Natural killer cell (primary cell): ENCODE data around the gene MAP7D3. TPM values are rescaled to one million over a fixed set of nuclear protein-coding genes. Genes with fewer than 3 reads are reported as not detected.
"Not testable (repeated sequence)": the region's sequence is repeated elsewhere in the genome, so short reads cannot be mapped to it uniquely, and the experiment has no call there.

Experiments
- ATAC-seq, 3 donors: fragments of 150-1000 bp in 2 of 3; fragments of 200-7000 bp in 1 of 3; cut with Tn5 transposase; 1 replicate in 1 of 3; 2 replicates in 2 of 3; pipeline ENCODE4 v1.10.0; 2021; ENCODE audit warnings: mild to moderate bottlenecking in 2 of 3, moderate library complexity in 2 of 3
- DNase-seq, 2 donors: peaks; one replicate each; pipeline versions ENCODE4 v3.0.0 to v3.0.0-alpha.2; 2013 to 2021; ENCODE audit warnings: mixed read lengths in 1 of 2
- H3K27ac ChIP-seq: one replicate; pipeline ENCODE4 v1.5.1; 2013; ENCODE audit warnings: mild to moderate bottlenecking, low read length
- H3K27me3 ChIP-seq: one replicate; pipeline ENCODE4 v1.6.1; 2013; ENCODE audit warnings: low read length; ENCODE audit not compliant: control insufficient read depth, insufficient read depth
- H3K36me3 ChIP-seq: one replicate; pipeline ENCODE4 v1.6.1; 2013; ENCODE audit warnings: low read length; ENCODE audit not compliant: control insufficient read depth, insufficient read depth
- H3K4me1 ChIP-seq: one replicate; pipeline ENCODE4 v1.6.1; 2013; ENCODE audit warnings: low read length; ENCODE audit not compliant: control insufficient read depth, insufficient read depth
- H3K4me3 ChIP-seq: one replicate; pipeline ENCODE4 v1.5.1; 2013; ENCODE audit warnings: low read length
- H3K9me3 ChIP-seq: one replicate; pipeline ENCODE4 v1.6.1; 2013; ENCODE audit warnings: low read length; ENCODE audit not compliant: control insufficient read depth, insufficient read depth
- H3K27ac Mint-ChIP-seq, 2 donors: one replicate each; pipeline ENCODE4 v1.8.0; 2022; ENCODE audit warnings: mild to moderate bottlenecking in 2 of 2, mixed read lengths in 2 of 2, moderate library complexity in 1 of 2
- H3K27me3 Mint-ChIP-seq, 2 donors: one replicate each; pipeline ENCODE4 v1.8.0; 2022; ENCODE audit warnings: low read depth in 2 of 2, mixed read lengths in 2 of 2
- H3K36me3 Mint-ChIP-seq: one replicate; pipeline ENCODE4 v1.8.0; 2022; ENCODE audit warnings: mixed read lengths
- H3K4me1 Mint-ChIP-seq, 2 donors: one replicate each; pipeline ENCODE4 v1.8.0; 2022; ENCODE audit warnings: mixed read lengths in 2 of 2
- H3K4me3 Mint-ChIP-seq: one replicate; pipeline ENCODE4 v1.8.0; 2022; ENCODE audit warnings: mild to moderate bottlenecking, moderate library complexity, mixed read lengths
- H3K9me3 Mint-ChIP-seq, 2 donors: one replicate each; pipeline ENCODE4 v1.8.0; 2022; ENCODE audit warnings: mixed read lengths in 2 of 2
- WGBS: methylation state at CpG from one replicate; pipeline ENCODE4 v1.1.7; 2013; ENCODE audit warnings: missing lambda C conversion rate; ENCODE audit not compliant: insufficient coverage; 5-methylcytosine and 5-hydroxymethylcytosine counted together
- intact Hi-C: fragments of 100-400 bp; cut with micrococcal nuclease; formaldehyde crosslinking; loops from one replicate; pipeline ENCODE4 v1.14.2; 2022
- total RNA-seq, 4 donors: library from RNA; stranded (reverse); fragments of 120-200 nt in 1 of 4; gene quantifications; one replicate each; pipeline versions ENCODE4 v1.2.3 to v1.2.4, GENCODE V29; 2013 to 2022
- TF ChIP-seq, protein P1 (sequence below): fragments of 200-600 bp; IDR thresholded peaks from one replicate; pipeline ENCODE4 v1.8.0; 2022; ENCODE audit warnings: antibody characterized with exemption

Gene MAP7D3, protein sequence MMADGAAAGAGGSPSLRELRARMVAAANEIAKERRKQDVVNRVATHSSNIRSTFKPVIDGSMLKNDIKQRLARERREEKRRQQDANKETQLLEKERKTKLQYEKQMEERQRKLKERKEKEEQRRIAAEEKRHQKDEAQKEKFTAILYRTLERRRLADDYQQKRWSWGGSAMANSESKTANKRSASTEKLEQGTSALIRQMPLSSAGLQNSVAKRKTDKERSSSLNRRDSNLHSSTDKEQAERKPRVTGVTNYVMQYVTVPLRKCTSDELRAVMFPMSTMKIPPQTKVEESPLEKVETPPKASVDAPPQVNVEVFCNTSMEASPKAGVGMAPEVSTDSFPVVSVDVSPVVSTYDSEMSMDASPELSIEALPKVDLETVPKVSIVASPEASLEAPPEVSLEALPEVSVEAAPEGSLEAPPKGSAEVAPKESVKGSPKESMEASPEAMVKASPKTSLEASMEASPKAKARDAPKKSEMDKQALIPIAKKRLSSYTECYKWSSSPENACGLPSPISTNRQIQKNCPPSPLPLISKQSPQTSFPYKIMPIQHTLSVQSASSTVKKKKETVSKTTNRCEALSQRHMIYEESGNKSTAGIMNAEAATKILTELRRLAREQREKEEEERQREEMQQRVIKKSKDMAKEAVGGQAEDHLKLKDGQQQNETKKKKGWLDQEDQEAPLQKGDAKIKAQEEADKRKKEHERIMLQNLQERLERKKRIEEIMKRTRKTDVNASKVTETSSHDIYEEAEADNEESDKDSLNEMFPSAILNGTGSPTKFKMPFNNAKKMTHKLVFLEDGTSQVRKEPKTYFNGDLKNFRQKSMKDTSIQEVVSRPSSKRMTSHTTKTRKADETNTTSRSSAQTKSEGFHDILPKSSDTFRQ
- 1 to 10 TPM; 5.6 to 6.1 (median 5.7) TPM for total RNA-seq
- 14.8 TPM for total RNA-seq (2013)

DNA sequence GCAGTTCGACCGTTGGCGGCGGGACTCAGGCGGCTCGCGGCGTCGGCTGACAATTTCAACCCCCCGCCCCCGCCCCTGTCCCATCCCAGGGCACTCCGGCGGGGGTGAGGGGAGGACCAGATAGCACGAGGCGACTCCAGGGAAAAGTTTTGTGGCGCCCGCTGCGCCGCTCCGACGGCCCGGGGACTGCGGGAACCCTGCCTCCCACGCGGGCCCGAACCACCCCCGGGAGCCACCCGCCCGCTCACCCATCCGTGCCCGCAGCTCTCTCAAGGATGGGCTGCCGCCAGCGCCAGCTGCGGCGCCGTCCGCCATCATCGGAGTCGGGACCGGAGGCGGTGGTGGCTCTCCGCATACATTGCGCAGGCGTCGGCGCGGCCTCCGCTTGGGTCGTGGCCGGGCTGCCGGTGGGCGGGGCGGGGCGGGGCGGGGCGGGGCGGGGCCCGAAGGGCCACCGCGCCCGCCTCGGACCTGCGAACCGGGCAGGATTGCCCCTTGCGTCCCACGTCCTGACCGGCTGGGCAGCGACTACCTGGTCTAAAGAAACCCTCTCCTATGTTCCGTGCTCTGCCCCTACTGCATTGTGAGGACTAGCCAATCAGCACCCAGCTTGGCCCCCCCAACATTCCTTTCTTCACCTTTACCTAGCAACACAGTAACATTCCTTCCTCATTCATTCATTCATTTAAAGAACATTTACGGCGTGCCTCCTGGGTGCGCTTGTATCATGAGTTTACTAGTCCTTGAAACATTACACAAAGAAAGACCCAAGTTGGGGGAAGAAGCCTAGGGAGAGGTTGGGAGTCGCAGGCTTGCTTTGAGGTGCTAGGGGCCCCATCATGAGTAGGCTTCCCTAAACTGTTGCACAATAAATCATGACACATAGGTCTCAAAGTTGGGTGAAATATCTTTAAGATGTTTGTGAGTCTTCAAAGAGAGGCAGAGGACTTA lies at the start of gene MAP7D3:
Gene MAP7D3 (minus strand): TSS at position 360 of the 951 bp plus-strand sequence. CDS start 42 bp downstream, at position 318.
- no peaks in the 10 kb centered on the region for H3K27me3 Mint-ChIP-seq
- Histone ChIP-seq H3K27me3 (no peaks in the 10 kb centered on the region), H3K27ac (peak within 1 kb of the TSS; percentile 30), H3K36me3 (no peaks in the 10 kb centered on the region), H3K9me3 (no peaks in the 10 kb centered on the region), H3K4me3 (peak within 1 kb of the TSS; percentile 59), H3K4me1 (peaks cover 10% of the 10 kb centered on the region)
- peak within 1 kb of the TSS; percentile 89 for H3K4me3 Mint-ChIP-seq
- no peaks in the 10 kb centered on the region for H3K36me3 Mint-ChIP-seq
- ATAC-seq (peak; percentile 92 to 95 (median 92)), DNase-seq (peak; percentile 55 to 85)
- peak within 1 kb of the TSS in 1 of 2 donors; percentile 82 for H3K27ac Mint-ChIP-seq
- H3K9me3 Mint-ChIP-seq: no peaks in the 10 kb centered on the region
- TF ChIP-seq, protein P1, sequence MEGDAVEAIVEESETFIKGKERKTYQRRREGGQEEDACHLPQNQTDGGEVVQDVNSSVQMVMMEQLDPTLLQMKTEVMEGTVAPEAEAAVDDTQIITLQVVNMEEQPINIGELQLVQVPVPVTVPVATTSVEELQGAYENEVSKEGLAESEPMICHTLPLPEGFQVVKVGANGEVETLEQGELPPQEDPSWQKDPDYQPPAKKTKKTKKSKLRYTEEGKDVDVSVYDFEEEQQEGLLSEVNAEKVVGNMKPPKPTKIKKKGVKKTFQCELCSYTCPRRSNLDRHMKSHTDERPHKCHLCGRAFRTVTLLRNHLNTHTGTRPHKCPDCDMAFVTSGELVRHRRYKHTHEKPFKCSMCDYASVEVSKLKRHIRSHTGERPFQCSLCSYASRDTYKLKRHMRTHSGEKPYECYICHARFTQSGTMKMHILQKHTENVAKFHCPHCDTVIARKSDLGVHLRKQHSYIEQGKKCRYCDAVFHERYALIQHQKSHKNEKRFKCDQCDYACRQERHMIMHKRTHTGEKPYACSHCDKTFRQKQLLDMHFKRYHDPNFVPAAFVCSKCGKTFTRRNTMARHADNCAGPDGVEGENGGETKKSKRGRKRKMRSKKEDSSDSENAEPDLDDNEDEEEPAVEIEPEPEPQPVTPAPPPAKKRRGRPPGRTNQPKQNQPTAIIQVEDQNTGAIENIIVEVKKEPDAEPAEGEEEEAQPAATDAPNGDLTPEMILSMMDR: no peak
- under 1% methylated on average over 69 of the region's 73 CpGs for WGBS
- intact Hi-C loops: no loop called here
- H3K4me1 Mint-ChIP-seq: peaks cover 5% of the 10 kb centered on the region in 2 donors

DNA sequence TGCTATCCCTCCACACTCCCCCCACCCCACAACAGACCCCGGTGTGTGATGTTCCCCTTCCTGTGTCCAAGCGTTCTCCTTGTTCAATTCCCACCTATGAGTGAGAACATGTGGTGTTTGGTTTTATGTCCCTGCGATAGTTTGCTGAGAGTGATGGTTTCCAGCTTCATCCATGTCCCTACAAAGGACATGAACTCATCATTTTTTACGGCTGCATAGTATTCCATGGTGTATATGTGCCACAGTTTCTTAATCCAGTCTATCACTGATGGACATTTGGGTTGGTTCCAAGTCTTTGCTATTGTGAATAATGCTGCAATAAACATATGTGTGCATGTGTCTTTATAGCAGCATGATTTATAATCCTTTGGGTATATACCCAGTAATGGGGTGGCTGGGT lies 49.5 kb upstream of the MAP7D3 start, which contains the start of gene ADGRG4:
Gene ADGRG4 (plus strand): TSS at position 243 of the 400 bp plus-strand sequence. CDS start 7,815 bp downstream, outside the sequence.
- not testable (repeated sequence) for H3K4me3 ChIP-seq, H3K4me1 Mint-ChIP-seq
- 60% methylated on average over 1 of the region's 4 CpGs for WGBS

GRCh38 chrX:136295380-136295779 lies 44.2 kb upstream of the MAP7D3 start:
- WGBS: 100% methylated on average over 4 of the region's 8 CpGs
- H3K36me3 Mint-ChIP-seq: no peaks in the 10 kb centered on the region
- peaks cover 0 to 34% of the 10 kb centered on the region in 2 donors for H3K27me3 Mint-ChIP-seq
- no peak overlapping the region for H3K4me3 Mint-ChIP-seq
- H3K4me1 Mint-ChIP-seq: no peaks in the 10 kb centered on the region
- intact Hi-C loops: no loop called here
- Histone ChIP-seq H3K4me3 (no peak overlapping the region), H3K27ac (no peak overlapping the region), H3K27me3 (no peaks in the 10 kb centered on the region), H3K4me1 (no peaks in the 10 kb centered on the region), H3K36me3 (no peaks in the 10 kb centered on the region), H3K9me3 (no peaks in the 10 kb centered on the region)
- no peak overlapping the region for H3K27ac Mint-ChIP-seq
- H3K9me3 Mint-ChIP-seq: no peaks in the 10 kb centered on the region
- no peak for ATAC-seq
- TF ChIP-seq, protein P1: no peak
- DNase-seq: no peak

More for the DNA sequence above, 49.5 kb upstream of the MAP7D3 start, which contains the start of gene ADGRG4:
- H3K36me3 Mint-ChIP-seq, intact Hi-C loops, H3K4me1 ChIP-seq, H3K36me3 ChIP-seq, H3K4me3 Mint-ChIP-seq, DNase-seq, H3K27ac Mint-ChIP-seq, H3K27me3 ChIP-seq, H3K9me3 ChIP-seq, H3K9me3 Mint-ChIP-seq, H3K27ac ChIP-seq, ATAC-seq: not testable (repeated sequence)
- H3K27me3 Mint-ChIP-seq: peaks cover 0 to 30% of the 10 kb centered on the region in 2 donors
